SK-MEL-5 (cell line): ENCODE data around the gene USO1. TPM values are rescaled to one million over a fixed set of nuclear protein-coding genes. Genes with fewer than 3 reads are reported as not detected.
A peak's percentile ranks its signal among the peaks of the same experiment; 100 is the strongest.
"Not testable (repeated sequence)": the region's sequence is repeated elsewhere in the genome, so short reads cannot be mapped to it uniquely, and the experiment has no call there.

Experiments
- DNase-seq: peaks from one replicate; pipeline ENCODE4 v3.0.0-alpha.2; 2016; ENCODE audit warnings: low read depth, low spot score
- in situ Hi-C: cut with HindIII; loops from 2 replicates; pipeline ENCODE4 v1.10.0; 2016; ENCODE audit warnings: low sequenced_read_pairs, high pct_unique_total_duplicates, low pct_unique_long_range_greater_than_20kb
- total RNA-seq: library from RNA; depleted of rRNA; stranded (reverse); fragments of >200 nt; shearing (Covaris generic); gene quantifications from 2 replicates; pipeline ENCODE4 v1.2.3, GENCODE V29; 2014

USO1 gene
- total RNA-seq, 1 experiment from 2014 or later: 80.7 TPM

GRCh38 chr4:75705198-75705977 is 19.0 kb upstream of the USO1 start:
- in situ Hi-C loops: no loop called here
- no peak for DNase-seq

- in situ Hi-C loops: no loop called here
- peak; percentile 97 for DNase-seq
These were observed 16.1 kb upstream of the USO1 start for GRCh38 chr4:75708218-75708691.

- no peak for DNase-seq
- in situ Hi-C loops: no loop called here
These were observed 14.1 kb upstream of the USO1 start for GRCh38 chr4:75710246-75710645.

- in situ Hi-C loops: no loop called here
- no peak for DNase-seq
These were observed 10.4 kb upstream of the USO1 start for GRCh38 chr4:75714011-75714410.

GRCh38 chr4:75714704-75715103 is 9.7 kb upstream of the USO1 start:
- in situ Hi-C loops: no loop called here

GRCh38 chr4:75715105-75715799 is 9.1 kb upstream of the USO1 start:
- DNase-seq: no peak
- in situ Hi-C loops: no loop called here

More at GRCh38 chr4:75714704-75715103, 9.7 kb upstream of the USO1 start:
- no peak for DNase-seq

- DNase-seq, in situ Hi-C loops: not testable (repeated sequence)
These were observed 8.3 kb upstream of the USO1 start for GRCh38 chr4:75716054-75716453.

- in situ Hi-C loops: no loop called here
- DNase-seq: no peak
These were observed 7.0 kb upstream of the USO1 start for GRCh38 chr4:75717408-75717807.

GRCh38 chr4:75718529-75718928 is 5.8 kb upstream of the USO1 start:
- no peak for DNase-seq
- in situ Hi-C loops: no loop called here

- no peak for DNase-seq
- in situ Hi-C loops: no loop called here
These were observed 2.0 kb upstream of the USO1 start for GRCh38 chr4:75722417-75722816.

GRCh38 chr4:75723163-75724065 is 963 bp upstream of the USO1 start:
- in situ Hi-C loops: no loop called here
- DNase-seq: no peak

- in situ Hi-C loops: no loop called here
These were observed 719 bp downstream of the USO1 start for GRCh38 chr4:75724867-75725724.

GRCh38 chr4:75725942-75726538 is 1.7 kb downstream of the USO1 start:
- DNase-seq, in situ Hi-C loops: not testable (repeated sequence)

More at GRCh38 chr4:75724867-75725724, 719 bp downstream of the USO1 start:
- peak; percentile 60 for DNase-seq

- DNase-seq: no peak
- in situ Hi-C loops: no loop called here
These were observed 2.2 kb downstream of the USO1 start for GRCh38 chr4:75726577-75726976.

- DNase-seq: no peak
- in situ Hi-C loops: no loop called here
These were observed 2.7 kb downstream of the USO1 start for GRCh38 chr4:75727073-75727472.

- no peak for DNase-seq
- in situ Hi-C loops: no loop called here
These were observed 5.5 kb downstream of the USO1 start for GRCh38 chr4:75729836-75730235.

- no peak for DNase-seq
- in situ Hi-C loops: no loop called here
These were observed 9.0 kb downstream of the USO1 start for GRCh38 chr4:75733369-75733768.
